ENCODE data around the gene ESYT3. TPM values are rescaled to one million over a fixed set of nuclear protein-coding genes. Genes with fewer than 3 reads are reported as not detected.
"Not testable (repeated sequence)": the region's sequence is repeated elsewhere in the genome, so short reads cannot be mapped to it uniquely, and the experiment has no call there.

Gene ESYT3
- total RNA-seq, 1 donor from 2014 or later = 12.6 TPM

DNA sequence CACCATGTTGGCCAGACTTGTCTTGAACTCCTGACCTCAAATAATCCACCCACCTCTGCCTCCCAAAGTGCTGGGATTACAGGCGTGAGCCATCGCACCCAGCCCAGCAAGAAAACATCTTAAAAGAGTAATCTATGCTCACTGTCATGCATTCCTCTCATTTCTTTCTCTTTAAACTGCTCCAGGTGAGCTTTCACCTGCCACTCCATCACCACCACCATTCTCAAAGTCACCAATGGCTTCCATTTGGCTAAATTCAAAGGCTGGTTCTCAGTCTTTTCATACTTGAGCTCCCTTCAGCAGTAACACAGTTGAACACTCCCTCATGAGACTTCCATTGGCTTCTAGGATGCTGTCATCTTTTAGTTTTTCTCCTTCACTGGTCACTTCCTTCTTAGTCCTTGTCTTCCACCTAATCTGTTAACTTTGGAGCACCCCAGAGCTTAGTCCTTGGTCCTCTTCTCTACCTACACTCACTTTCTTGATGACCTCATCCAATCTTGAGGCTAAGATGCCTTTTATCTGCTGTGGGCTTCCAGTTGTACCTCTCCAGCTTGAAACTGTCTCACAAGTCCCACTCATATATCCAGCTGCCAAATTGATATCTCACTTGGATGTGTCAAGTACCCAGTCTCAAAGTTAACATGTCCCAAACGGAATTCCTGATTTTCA lies 27.0 kb upstream of the ESYT3 start:
- intact Hi-C loops (cut with DNase I) = no loop called here
- DNase-seq (ENCODE audit: low spot score) (no peak), ATAC-seq (no peak)

DNA sequence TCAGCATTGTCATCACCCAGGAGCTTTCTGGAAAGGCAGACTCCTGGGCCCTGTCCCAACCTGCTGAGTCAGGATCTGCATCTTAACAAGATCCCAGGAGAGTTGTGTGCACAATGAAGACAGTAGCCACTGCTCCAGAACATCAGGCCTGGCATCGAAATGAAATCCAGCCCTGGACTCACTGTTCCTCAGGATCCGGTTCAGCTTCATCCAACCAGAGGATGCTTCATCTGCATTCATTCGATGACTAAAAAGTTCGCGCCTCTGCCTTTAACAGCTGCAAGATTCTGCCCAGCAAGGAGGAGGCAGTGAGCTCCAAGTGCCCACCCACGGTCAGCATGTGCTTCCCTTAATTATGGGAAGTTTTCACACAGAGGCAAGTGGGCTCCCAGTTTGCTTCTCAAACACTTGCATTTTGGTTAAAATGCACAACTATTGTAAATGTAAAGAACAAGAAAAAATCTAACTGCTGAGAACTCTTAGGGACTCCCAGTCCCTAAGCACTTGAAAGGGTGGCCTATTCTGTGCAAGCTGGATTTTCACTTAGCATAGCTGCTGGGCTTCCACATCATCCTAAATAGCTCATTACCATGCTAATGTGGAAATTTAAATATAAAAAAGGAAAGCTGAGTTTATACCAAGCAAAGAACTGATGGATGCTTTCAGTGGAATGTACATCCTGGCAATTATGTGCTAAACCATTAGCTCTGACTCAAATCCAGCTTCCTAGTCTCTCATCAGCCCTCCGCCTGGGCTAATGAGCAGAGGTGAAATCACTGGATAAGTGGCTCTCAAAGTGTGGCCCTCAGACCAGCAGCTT lies 25.5 kb upstream of the ESYT3 start:
- intact Hi-C loops (cut with DNase I) = no loop called here
- ATAC-seq = peak; percentile 44
- no peak for DNase-seq (ENCODE audit: low spot score)

- intact Hi-C loops (cut with DNase I) = no loop called here
- no peak for ATAC-seq
- DNase-seq (ENCODE audit: low spot score) = no peak
Observed at GRCh38 chr3:138412821-138413551, 21.4 kb upstream of the ESYT3 start.

DNA sequence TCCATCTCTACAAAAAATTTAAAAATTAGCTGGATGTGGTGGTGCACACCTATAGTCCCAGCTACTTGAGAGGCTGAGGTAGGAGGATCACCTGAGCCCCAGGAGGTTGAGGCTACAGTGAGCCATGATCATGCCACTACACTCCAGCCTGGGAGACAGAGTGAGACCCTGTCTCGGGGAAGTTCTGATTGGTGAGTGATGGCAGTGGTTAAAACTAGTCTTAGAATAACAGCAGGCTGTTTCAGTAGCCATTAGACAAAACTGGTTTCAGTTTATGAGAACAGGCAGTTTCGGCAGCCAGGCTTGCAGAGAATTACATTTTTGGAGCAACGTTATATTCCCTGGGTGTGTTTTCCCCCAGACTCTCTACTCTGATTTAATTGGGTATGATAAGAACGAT lies 18.2 kb upstream of the ESYT3 start:
- ATAC-seq; DNase-seq (ENCODE audit: low spot score); intact Hi-C loops (cut with DNase I): not testable (repeated sequence)

- peak; percentile 87 for DNase-seq (ENCODE audit: low spot score)
- intact Hi-C loops (cut with DNase I) = no loop called here
- peak; percentile 92 for ATAC-seq
Observed at GRCh38 chr3:138417559-138417982, 16.8 kb upstream of the ESYT3 start.

DNA sequence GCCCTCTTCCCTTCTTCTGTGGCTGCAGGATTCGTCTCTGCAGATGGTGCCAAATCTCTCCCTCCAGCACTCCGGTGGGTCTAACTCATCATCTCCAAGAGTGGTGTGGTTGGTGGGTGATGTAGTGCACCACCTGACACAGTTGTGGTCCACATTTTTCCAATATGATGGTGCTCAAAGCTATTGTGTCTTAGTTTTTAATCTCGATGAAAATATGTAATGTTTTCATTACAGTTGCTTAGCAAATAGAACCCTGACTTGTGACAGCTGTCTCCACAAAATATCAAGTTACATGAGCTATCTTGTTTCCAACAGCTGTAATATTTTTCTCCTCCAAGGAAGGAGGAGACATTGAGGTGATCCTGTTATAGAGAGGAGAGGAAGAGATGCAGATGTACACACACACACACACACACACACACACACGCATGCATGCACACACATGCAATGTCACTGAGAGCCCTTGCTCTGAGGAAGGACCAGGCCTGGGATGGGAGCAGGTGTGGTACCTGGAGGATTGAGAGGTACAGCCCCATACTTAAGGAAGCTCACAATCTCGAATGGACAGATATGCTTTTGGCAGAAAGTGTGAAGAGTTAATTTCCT lies 15.7 kb upstream of the ESYT3 start:
- DNase-seq (ENCODE audit: low spot score) = no peak
- no peak for ATAC-seq
- intact Hi-C loops (cut with DNase I) = no loop called here

GRCh38 chr3:138423316-138423715 lies 11.1 kb upstream of the ESYT3 start:
- DNase-seq (ENCODE audit: low spot score) (no peak), ATAC-seq (no peak)
- intact Hi-C loops (cut with DNase I) = no loop called here

DNA sequence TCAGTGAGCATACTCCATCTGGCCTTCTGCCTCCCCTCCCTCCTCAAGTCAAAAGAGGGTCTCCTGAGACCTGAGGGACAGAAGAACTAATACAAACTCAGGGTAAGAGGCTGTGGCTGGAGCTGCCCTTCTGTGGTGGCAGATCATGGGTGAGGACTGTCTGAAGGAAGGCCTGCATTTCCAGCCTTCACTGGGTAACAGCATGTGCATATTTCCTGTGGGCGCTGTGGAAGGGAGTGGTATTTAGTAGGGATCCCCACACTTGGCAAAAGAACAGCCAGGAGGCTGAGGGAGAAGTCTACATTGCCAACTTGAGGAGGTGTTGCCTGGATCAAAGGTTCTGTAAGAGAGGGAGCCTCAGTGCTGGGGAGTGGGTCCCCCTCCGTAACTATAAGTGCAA lies 10.1 kb upstream of the ESYT3 start:
- no peak for DNase-seq (ENCODE audit: low spot score)
- no peak for ATAC-seq
- intact Hi-C loops (cut with DNase I) = no loop called here

DNA sequence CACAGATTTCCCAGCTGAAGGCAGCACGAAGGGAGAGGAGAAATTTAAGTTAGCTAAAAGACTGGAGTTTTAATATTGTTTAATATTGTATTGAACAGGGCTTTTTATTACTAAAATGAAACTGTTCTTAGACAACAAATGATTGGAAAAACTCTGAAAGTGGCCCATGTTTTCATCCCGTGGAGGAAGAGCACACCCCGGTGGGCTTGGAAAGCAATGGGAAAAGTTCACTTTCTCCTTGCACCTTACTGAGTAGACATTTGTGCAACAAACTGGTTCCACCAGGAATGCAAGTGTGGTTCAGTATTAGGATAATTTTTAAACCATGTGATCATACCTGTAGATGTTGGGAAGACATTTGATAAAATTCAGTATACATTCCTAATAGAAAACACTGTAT lies 8.2 kb upstream of the ESYT3 start:
- ATAC-seq (peak; percentile 79), DNase-seq (ENCODE audit: low spot score) (no peak)
- intact Hi-C loops (cut with DNase I) = no loop called here

- ATAC-seq; intact Hi-C loops (cut with DNase I); DNase-seq (ENCODE audit: low spot score): not testable (repeated sequence)
Observed at GRCh38 chr3:138426754-138427153, 7.7 kb upstream of the ESYT3 start.

GRCh38 chr3:138429665-138430064 lies 4.8 kb upstream of the ESYT3 start:
- ATAC-seq = no peak
- no peak for DNase-seq (ENCODE audit: low spot score)
- intact Hi-C loops (cut with DNase I) = no loop called here

DNA sequence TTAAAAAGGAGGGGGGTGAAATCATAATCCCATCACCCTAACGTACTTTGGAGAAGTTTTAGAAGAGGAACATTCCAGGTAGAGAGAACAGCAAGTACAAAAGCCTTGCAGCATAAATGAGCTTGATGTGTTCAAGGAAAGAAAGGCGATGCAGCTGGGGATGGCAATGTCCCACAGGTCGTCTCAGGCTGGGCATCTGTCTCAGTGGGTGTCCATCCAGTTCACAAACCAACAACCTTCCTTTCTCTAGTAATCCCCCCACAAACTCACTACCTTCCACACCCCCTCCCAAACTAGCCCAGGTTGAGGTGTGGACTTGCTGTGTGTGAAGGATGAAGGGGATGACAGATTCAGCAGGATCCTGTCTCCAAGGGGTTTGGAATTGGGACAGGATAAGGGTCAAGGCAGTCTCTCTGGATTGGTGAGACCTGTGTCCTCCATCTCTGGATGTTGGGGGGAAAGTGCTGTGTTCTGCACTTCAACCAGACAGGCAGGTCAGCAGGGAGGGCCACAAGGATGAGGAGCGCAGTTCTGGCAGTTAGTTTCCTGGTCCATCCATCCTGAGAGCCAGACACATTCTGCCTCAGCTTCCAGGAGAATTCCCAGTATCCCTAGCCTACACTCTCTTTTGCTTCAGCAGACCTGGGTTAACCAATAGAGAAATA lies 1.7 kb upstream of the ESYT3 start:
- intact Hi-C loops (cut with DNase I) = no loop called here
- ATAC-seq (no peak), DNase-seq (ENCODE audit: low spot score) (no peak)

- intact Hi-C loops (cut with DNase I) = no loop called here
- peak; percentile 8 for ATAC-seq
Observed at GRCh38 chr3:138433892-138434275, 532 bp upstream of the ESYT3 start.

DNA sequence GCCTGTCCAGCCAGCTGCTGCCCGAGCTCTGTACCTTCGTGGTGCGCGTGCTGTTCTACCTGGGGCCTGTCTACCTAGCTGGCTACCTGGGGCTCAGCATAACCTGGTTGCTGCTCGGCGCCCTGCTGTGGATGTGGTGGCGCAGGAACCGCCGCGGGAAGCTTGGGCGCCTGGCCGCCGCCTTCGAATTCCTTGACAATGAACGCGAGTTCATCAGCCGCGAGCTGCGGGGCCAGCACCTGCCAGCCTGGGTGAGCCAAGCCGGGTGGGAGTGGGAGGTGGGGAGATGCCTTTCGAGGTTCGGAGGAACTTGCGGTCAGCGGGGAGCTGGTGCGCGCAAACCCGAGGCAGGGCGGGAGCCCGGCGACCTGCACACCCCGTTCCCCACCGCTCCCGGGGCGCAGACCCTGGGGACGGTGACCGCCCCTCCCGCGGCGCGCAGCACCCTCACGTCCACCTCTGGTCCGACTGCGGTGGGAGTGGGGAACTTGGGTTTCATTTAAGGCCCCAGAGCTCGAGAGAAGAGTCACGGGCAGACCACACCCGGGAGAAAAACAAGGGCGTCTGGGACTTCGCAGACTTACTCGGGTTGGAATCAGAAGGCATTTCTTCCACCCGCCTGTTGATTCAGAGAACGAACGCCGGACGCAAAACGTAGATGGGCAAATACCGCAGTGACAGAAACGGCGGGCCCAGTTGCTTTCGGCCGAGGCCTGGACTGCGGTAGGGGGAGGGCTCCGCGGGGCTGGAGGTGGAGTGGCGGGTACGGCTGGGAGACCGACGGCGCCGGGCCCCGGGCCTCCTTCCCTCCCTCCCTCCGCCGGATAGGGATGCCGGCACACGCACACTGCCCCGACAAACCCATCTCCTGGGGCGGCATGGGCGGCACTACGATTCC lies 708 bp downstream of the ESYT3 start:
- intact Hi-C loops (cut with DNase I) = no loop called here
- DNase-seq (ENCODE audit: low spot score) = no peak
- peak; percentile 41 for ATAC-seq

More at GRCh38 chr3:138433892-138434275, 532 bp upstream of the ESYT3 start:
- DNase-seq (ENCODE audit: low spot score) = no peak

GRCh38 chr3:138435840-138436239 lies 1.4 kb downstream of the ESYT3 start:
- ATAC-seq = no peak
- intact Hi-C loops (cut with DNase I) = no loop called here

GRCh38 chr3:138437281-138437680 lies 2.9 kb downstream of the ESYT3 start:
- intact Hi-C loops (cut with DNase I) = no loop called here
- no peak for ATAC-seq
- no peak for DNase-seq (ENCODE audit: low spot score)

More at GRCh38 chr3:138435840-138436239, 1.4 kb downstream of the ESYT3 start:
- no peak for DNase-seq (ENCODE audit: low spot score)

- intact Hi-C loops (cut with DNase I) = no loop called here
- DNase-seq (ENCODE audit: low spot score) (no peak), ATAC-seq (no peak)
Observed at GRCh38 chr3:138438896-138439295, 4.5 kb downstream of the ESYT3 start.

DNA sequence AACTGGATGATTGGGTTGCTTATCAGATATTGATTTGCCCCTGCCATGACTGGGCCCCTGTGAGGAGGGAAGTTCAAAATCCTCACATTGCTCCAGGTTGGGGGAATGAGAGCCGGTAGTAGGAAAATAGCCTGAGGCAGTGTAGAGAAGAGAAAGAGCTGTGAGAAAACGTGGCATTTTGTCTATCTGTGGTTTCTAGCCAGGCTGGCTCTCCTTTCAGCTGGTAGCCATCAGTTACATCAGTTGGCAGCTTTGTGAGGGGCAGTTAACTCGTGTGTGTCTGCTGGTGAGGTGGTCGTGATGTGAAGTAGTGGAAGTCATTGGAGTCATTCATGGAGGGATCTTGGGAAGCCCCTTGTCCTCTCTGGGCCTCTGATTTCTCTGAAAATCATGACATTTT lies 5.2 kb downstream of the ESYT3 start:
- DNase-seq (ENCODE audit: low spot score) = no peak
- ATAC-seq = no peak
- intact Hi-C loops (cut with DNase I) = no loop called here
